Adrenal gland (tissue), 12 donors: ENCODE data around the gene HS6ST2. TPM values are rescaled to one million over a fixed set of nuclear protein-coding genes. Genes with fewer than 3 reads are reported as not detected.
"Not testable (repeated sequence)": the region's sequence is repeated elsewhere in the genome, so short reads cannot be mapped to it uniquely, and the experiment has no call there.

Experiments used
- DNase-seq, 7 donors: peaks; one replicate each; pipeline ENCODE4 v3.0.0-alpha.2; 2019 to 2020
- H3K27ac ChIP-seq, 5 donors: fragments of 200-600 bp; sonication (generic) in 4 of 5; 1 replicate in 3 of 5; 2 replicates in 2 of 5; pipeline versions ENCODE4 v1.5.1 to v1.8.0; 2016 to 2020; ENCODE audit warnings: mild to moderate bottlenecking in 1 of 5
- H3K27me3 ChIP-seq: fragments of 200-600 bp; 2 replicates; pipeline ENCODE4 v1.8.0; 2021
- H3K36me3 ChIP-seq, 2 donors: fragments of 200-600 bp; replicated peaks in 1 of 2; 1 replicate in 1 of 2; 2 replicates in 1 of 2; pipeline versions ENCODE4 v1.5.1 to v1.8.0; 2018 to 2022
- H3K4me1 ChIP-seq, 2 donors: fragments of 200-600 bp; replicated peaks in 1 of 2; 1 replicate in 1 of 2; 2 replicates in 1 of 2; pipeline versions ENCODE4 v1.5.1 to v1.8.0; 2018 to 2021
- H3K4me3 ChIP-seq, 4 donors: fragments of 200-600 bp; sonication (generic) in 3 of 4; one replicate each; pipeline ENCODE4 v1.5.1; 2016 to 2018
- H3K9me3 ChIP-seq, 3 donors: fragments of 200-600 bp; sonication (generic) in 1 of 3; replicated peaks in 1 of 3; 1 replicate in 2 of 3; 2 replicates in 1 of 3; pipeline versions ENCODE4 v1.5.1 to v1.8.0; 2016 to 2021
- CTCF ChIP-seq, 6 experiments: fragments of 450-650 bp in 4 of 6; fragments of 200-600 bp in 2 of 6; sonication (generic) in 1 of 6; IDR thresholded peaks; 1 replicate in 5 of 6; 2 replicates in 1 of 6; pipeline versions ENCODE4 v1.5.1 to v1.8.0; 2016 to 2021; ENCODE audit warnings: antibody characterized with exemption in 6 of 6, mild to moderate bottlenecking in 2 of 6, moderate library complexity in 1 of 6
- POLR2A ChIP-seq, 2 donors: fragments of 450-650 bp; IDR thresholded peaks; one replicate each; pipeline ENCODE4 v1.6.1; 2017; ENCODE audit warnings: antibody characterized with exemption in 2 of 2, mild to moderate bottlenecking in 2 of 2, moderate library complexity in 1 of 2
- WGBS, 4 donors: extraction: QIAGEN DNeasy Blood & Tissue Kit in 2 of 4; methylation state at CpG; one replicate each; pipeline versions ENCODE4 v1.1.5 to v1.1.7; 2013 to 2017; 5-methylcytosine and 5-hydroxymethylcytosine counted together
- intact Hi-C, 2 donors: fragments of 100-400 bp; cut with DNase I; formaldehyde crosslinking; loops; one replicate each; pipeline versions ENCODE4 v1.14.1 to v1.15.0; 2022 to 2023
- polyA plus RNA-seq, 3 donors: library from polyadenylated mRNA; stranded (reverse); fragments of 200-250 nt in 2 of 3; fragments of 350-450 nt in 1 of 3; fragmentation: Illumina TruSeq in 1 of 3; extraction: RNeasy Lipid Tissue Mini Kit (QIAGEN cat#74804) in 1 of 3; gene quantifications; one replicate each; pipeline ENCODE4 v1.2.3, GENCODE V29; 2013 to 2014
- total RNA-seq, 9 donors: library from RNA; depleted of rRNA in 4 of 9; stranded (reverse); fragments of >200 nt in 4 of 9; fragments of 120-200 nt in 1 of 9; fragmentation: NEBNext Ultra II Directional in 1 of 9; extraction: Animal tissue kit (Norgen Biotek cat#: 25700) in 1 of 9; gene quantifications; one replicate each; pipeline versions ENCODE4 v1.1.0 to v1.2.4, GENCODE V29; 2013 to 2023
- donor health status: healthy with polysubstance abuse.
- donor health status: Bipolar disorder and iron deficiency.
- donor health status: DM: yes; HTN: yes; CAD: no.
- donor health status: DM: no; HTN: no; CAD: no.
- donor health status: DM: no; HTN: no; CAD: no.
- donor health status: DM: yes; HTN: yes; CAD: no.

The HS6ST2 gene
- total and polyA plus RNA-seq, 12 donors: 0.24 to 6.0 (median 1.3) TPM

- Histone ChIP-seq H3K4me1 (peaks cover 0 to 4% of the 10 kb centered on the region in 2 donors), H3K36me3 (no peaks in the 10 kb centered on the region), H3K27me3 (peaks cover 25% of the 10 kb centered on the region), H3K27ac (no peak overlapping the region), H3K4me3 (no peak overlapping the region), H3K9me3 (no peaks in the 10 kb centered on the region)
- no peak for DNase-seq
- TF ChIP-seq POLR2A (IDR thresholded peaks at IDR 0.05) (no peak), CTCF (IDR thresholded peaks at IDR 0.05) (no peak)
- intact Hi-C loops: no loop called here
- 77 to 93% (median 84%) methylated on average over 3 of the region's 3 CpGs for WGBS, 4 donors
Observed at GRCh38 chrX:132954323-132954722, 4.1 kb downstream of the HS6ST2 start.

- peaks cover 0 to 4% of the 10 kb centered on the region in 2 donors for H3K4me1 ChIP-seq
- H3K27me3 ChIP-seq: peaks cover 16% of the 10 kb centered on the region
- H3K4me3 ChIP-seq: no peak overlapping the region
- intact Hi-C loops: no loop called here
- H3K36me3 ChIP-seq: no peaks in the 10 kb centered on the region
- TF ChIP-seq POLR2A (IDR thresholded peaks at IDR 0.05) (no peak), CTCF (IDR thresholded peaks at IDR 0.05) (no peak)
- DNase-seq: peak in 1 of 7 donors; percentile 52
- WGBS, 4 donors: 57 to 86% (median 73%) methylated on average over 7 of the region's 7 CpGs
- H3K27ac ChIP-seq: no peak overlapping the region
- no peaks in the 10 kb centered on the region for H3K9me3 ChIP-seq
Observed at GRCh38 chrX:132953354-132953753, 5.1 kb downstream of the HS6ST2 start.

GRCh38 chrX:132948648-132949260 is 9.7 kb downstream of the HS6ST2 start:
- Histone ChIP-seq H3K9me3 (no peaks in the 10 kb centered on the region), H3K4me3 (no peak overlapping the region), H3K36me3 (no peaks in the 10 kb centered on the region), H3K27ac (no peak overlapping the region), H3K4me1 (no peaks in the 10 kb centered on the region), H3K27me3 (peaks cover 2% of the 10 kb centered on the region)
- DNase-seq: no peak
- 30 to 47% (median 37%) methylated on average over 4 of the region's 4 CpGs for WGBS, 4 donors
- intact Hi-C loops: no loop called here
- TF ChIP-seq POLR2A (IDR thresholded peaks at IDR 0.05) (no peak), CTCF (IDR thresholded peaks at IDR 0.05) (no peak)

GRCh38 chrX:132945055-132945599 is 13.3 kb downstream of the HS6ST2 start:
- H3K27ac ChIP-seq, DNase-seq, H3K27me3 ChIP-seq, H3K4me3 ChIP-seq, H3K36me3 ChIP-seq, intact Hi-C loops, H3K4me1 ChIP-seq, H3K9me3 ChIP-seq: not testable (repeated sequence)
- 72 to 93% (median 87%) methylated on average over 4 of the region's 4 CpGs for WGBS, 4 donors
